ENCODE measurements around the gene TCF15. TPM values are rescaled to one million over a fixed set of nuclear protein-coding genes. Genes with fewer than 3 reads are reported as not detected.

TCF15 gene
- total and polyA plus RNA-seq, 2 experiments from 2014 or later, result 3.8 to 4.0 TPM

GRCh38 chr20:618980-619379 lies 8.9 kb upstream of the TCF15 start:
- Histone ChIP-seq H4K20me1 (replicated peaks; ENCODE audit: insufficient read depth) (no peaks in the 10 kb centered on the region), H2AFZ (no peak overlapping the region), H3K4me2 (no peak overlapping the region), H3K9me2 (ENCODE audit: insufficient read depth) (no peaks in the 10 kb centered on the region), H3K27me3 (ENCODE audit: insufficient read depth) (no peaks in the 10 kb centered on the region), H3K79me2 (replicated peaks; ENCODE audit: insufficient read depth) (no peaks in the 10 kb centered on the region), H3K4me3 (no peak overlapping the region), H3K36me3 (ENCODE audit: insufficient read depth) (no peaks in the 10 kb centered on the region), H3K4me1 (ENCODE audit: insufficient read depth) (0 out of 2 replicates have a peak, but pooled peaks cover 3% of the 10 kb centered on the region), H3F3A (replicated peaks; ENCODE audit: low read depth) (no peaks in the 10 kb centered on the region), H3K27ac (ENCODE audit: low read depth) (no peak overlapping the region)
- H3K9me3 Mint-ChIP-seq, result peaks cover 8% of the 10 kb centered on the region; the same call in 2 of the 3 replicates
- TF ChIP-seq STAT1 (IDR thresholded peaks at IDR 0.05; ENCODE audit: unreplicated experiment) (no peak), REST (IDR thresholded peaks at IDR 0.05; ENCODE audit: unreplicated experiment) (no peak), NANOG (IDR thresholded peaks at IDR 0.05; ENCODE audit: borderline replicate concordance) (no peak), JUNB (IDR thresholded peaks at IDR 0.05; ENCODE audit: unreplicated experiment) (no peak), CTCF (conservative IDR thresholded peaks at IDR 0.05; ENCODE audit: low read depth in 2 of 2) (no peak), ZNF331 (CRISPR knock-in tag; IDR thresholded peaks at IDR 0.05; ENCODE audit: low read depth) (no peak), EZH2phosphoT487 (IDR thresholded peaks at IDR 0.05; ENCODE audit: unreplicated experiment) (no peak), CREB1 (CRISPR knock-in tag; IDR thresholded peaks at IDR 0.05; ENCODE audit: low read depth) (no peak), POLR2AphosphoS5 (IDR thresholded peaks at IDR 0.05; ENCODE audit: low read depth) (no peak), EZH2 (IDR thresholded peaks at IDR 0.05; ENCODE audit: low read depth, unreplicated experiment) (no peak), ETS1 (IDR thresholded peaks at IDR 0.05) (no peak), ZNF114 (CRISPR knock-in tag; IDR thresholded peaks at IDR 0.05) (no peak)
- TF ChIP-seq, protein P1, sequence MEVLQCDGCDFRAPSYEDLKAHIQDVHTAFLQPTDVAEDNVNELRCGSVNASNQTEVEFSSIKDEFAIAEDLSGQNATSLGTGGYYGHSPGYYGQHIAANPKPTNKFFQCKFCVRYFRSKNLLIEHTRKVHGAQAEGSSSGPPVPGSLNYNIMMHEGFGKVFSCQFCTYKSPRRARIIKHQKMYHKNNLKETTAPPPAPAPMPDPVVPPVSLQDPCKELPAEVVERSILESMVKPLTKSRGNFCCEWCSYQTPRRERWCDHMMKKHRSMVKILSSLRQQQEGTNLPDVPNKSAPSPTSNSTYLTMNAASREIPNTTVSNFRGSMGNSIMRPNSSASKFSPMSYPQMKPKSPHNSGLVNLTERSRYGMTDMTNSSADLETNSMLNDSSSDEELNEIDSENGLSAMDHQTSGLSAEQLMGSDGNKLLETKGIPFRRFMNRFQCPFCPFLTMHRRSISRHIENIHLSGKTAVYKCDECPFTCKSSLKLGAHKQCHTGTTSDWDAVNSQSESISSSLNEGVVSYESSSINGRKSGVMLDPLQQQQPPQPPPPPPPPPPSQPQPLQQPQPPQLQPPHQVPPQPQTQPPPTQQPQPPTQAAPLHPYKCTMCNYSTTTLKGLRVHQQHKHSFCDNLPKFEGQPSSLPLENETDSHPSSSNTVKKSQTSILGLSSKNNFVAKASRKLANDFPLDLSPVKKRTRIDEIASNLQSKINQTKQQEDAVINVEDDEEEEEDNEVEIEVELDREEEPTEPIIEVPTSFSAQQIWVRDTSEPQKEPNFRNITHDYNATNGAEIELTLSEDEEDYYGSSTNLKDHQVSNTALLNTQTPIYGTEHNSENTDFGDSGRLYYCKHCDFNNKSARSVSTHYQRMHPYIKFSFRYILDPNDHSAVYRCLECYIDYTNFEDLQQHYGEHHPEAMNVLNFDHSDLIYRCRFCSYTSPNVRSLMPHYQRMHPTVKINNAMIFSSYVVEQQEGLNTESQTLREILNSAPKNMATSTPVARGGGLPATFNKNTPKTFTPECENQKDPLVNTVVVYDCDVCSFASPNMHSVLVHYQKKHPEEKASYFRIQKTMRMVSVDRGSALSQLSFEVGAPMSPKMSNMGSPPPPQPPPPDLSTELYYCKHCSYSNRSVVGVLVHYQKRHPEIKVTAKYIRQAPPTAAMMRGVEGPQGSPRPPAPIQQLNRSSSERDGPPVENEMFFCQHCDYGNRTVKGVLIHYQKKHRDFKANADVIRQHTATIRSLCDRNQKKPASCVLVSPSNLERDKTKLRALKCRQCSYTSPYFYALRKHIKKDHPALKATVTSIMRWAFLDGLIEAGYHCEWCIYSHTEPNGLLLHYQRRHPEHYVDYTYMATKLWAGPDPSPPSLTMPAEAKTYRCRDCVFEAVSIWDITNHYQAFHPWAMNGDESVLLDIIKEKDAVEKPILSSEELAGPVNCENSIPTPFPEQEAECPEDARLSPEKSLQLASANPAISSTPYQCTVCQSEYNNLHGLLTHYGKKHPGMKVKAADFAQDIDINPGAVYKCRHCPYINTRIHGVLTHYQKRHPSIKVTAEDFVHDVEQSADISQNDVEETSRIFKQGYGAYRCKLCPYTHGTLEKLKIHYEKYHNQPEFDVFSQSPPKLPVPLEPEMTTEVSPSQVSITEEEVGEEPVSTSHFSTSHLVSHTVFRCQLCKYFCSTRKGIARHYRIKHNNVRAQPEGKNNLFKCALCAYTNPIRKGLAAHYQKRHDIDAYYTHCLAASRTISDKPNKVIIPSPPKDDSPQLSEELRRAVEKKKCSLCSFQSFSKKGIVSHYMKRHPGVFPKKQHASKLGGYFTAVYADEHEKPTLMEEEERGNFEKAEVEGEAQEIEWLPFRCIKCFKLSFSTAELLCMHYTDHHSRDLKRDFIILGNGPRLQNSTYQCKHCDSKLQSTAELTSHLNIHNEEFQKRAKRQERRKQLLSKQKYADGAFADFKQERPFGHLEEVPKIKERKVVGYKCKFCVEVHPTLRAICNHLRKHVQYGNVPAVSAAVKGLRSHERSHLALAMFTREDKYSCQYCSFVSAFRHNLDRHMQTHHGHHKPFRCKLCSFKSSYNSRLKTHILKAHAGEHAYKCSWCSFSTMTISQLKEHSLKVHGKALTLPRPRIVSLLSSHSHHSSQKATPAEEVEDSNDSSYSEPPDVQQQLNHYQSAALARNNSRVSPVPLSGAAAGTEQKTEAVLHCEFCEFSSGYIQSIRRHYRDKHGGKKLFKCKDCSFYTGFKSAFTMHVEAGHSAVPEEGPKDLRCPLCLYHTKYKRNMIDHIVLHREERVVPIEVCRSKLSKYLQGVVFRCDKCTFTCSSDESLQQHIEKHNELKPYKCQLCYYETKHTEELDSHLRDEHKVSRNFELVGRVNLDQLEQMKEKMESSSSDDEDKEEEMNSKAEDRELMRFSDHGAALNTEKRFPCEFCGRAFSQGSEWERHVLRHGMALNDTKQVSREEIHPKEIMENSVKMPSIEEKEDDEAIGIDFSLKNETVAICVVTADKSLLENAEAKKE (CRISPR knock-in tag; IDR thresholded peaks at IDR 0.05), result no peak
- H3K36me3 Mint-ChIP-seq (ENCODE audit: low read depth), result no peaks in the 10 kb centered on the region; the same call in 2 of the 3 replicates
- DNase-seq (ENCODE audit: low spot score) (no peak), ATAC-seq (no peak)
- no peak overlapping the region for H3K27ac Mint-ChIP-seq
- no peak overlapping the region for H3K4me3 Mint-ChIP-seq
- peaks cover 18% of the 10 kb centered on the region for H3K4me1 Mint-ChIP-seq
- peaks cover 3% of the 10 kb centered on the region for H3K27me3 Mint-ChIP-seq (ENCODE audit: insufficient read depth, low read depth, poor library complexity)

Data from GM23338 (cell line).